Thoracic aorta (tissue), 2 donors: ENCODE data around the gene PPP1R1B. TPM values are rescaled to one million over a fixed set of nuclear protein-coding genes. Genes with fewer than 3 reads are reported as not detected.

Experiments
- ATAC-seq: fragments of 150-250 bp; one replicate; pipeline ENCODE4 v1.8.0; 2017; ENCODE audit warnings: low read depth; ENCODE audit not compliant: insufficient number of reproducible peaks, low FRiP score
- DNase-seq: peaks from one replicate; pipeline ENCODE4 v3.0.0-alpha.2; 2020; ENCODE audit warnings: low spot score
- H3K27ac ChIP-seq, 2 donors: fragments of 200-600 bp; sonication (generic); 1 replicate in 1 of 2; 2 replicates in 1 of 2; pipeline ENCODE4 v1.5.1; 2016; ENCODE audit warnings: mild to moderate bottlenecking in 2 of 2, moderate library complexity in 2 of 2
- H3K27me3 ChIP-seq: fragments of 200-600 bp; sonication (generic); replicated peaks from 2 replicates; pipeline ENCODE4 v1.6.0; 2016; ENCODE audit warnings: mild to moderate bottlenecking; ENCODE audit not compliant: insufficient read depth
- H3K36me3 ChIP-seq: fragments of 200-600 bp; sonication (generic); one replicate; pipeline ENCODE4 v1.5.1; 2016
- H3K4me1 ChIP-seq, 2 donors: fragments of 200-600 bp; sonication (generic); 1 replicate in 1 of 2; 2 replicates in 1 of 2; pipeline versions ENCODE4 v1.5.1 to v1.6.0; 2016; ENCODE audit warnings: low read depth in 2 of 2, mild to moderate bottlenecking in 1 of 2; ENCODE audit not compliant: control insufficient read depth in 1 of 2
- H3K4me3 ChIP-seq: fragments of 200-600 bp; sonication (generic); 2 replicates; pipeline ENCODE4 v1.5.1; 2016; ENCODE audit warnings: mild to moderate bottlenecking
- H3K9me3 ChIP-seq: fragments of 200-600 bp; sonication (generic); 2 replicates; pipeline ENCODE4 v1.5.1; 2016
- CTCF ChIP-seq: fragments of 200-600 bp; sonication (generic); IDR thresholded peaks from one replicate; pipeline ENCODE4 v1.5.1; 2019; ENCODE audit warnings: antibody characterized with exemption
- total RNA-seq, 2 donors: library from RNA; depleted of rRNA; stranded (reverse); fragments of >200 nt; gene quantifications; one replicate each; pipeline versions ENCODE4 v1.1.0 to v1.2.3, GENCODE V29; 2016

Gene PPP1R1B
- total RNA-seq, 2 donors from 2014 or later: 0.27 to 2.1 TPM

- Histone ChIP-seq H3K27ac (no peak overlapping the region), H3K4me3 (no peak overlapping the region), H3K4me1 (peaks cover 6 to 17% of the 10 kb centered on the region in 2 donors), H3K27me3 (no peaks in the 10 kb centered on the region), H3K9me3 (no peaks in the 10 kb centered on the region), H3K36me3 (no peaks in the 10 kb centered on the region)
- ATAC-seq: no peak
- DNase-seq: no peak
- no peak for TF ChIP-seq CTCF
Observed at GRCh38 chr17:39631403-39631802, 4.7 kb downstream of the PPP1R1B start.

GRCh38 chr17:39632153-39632941 lies 5.6 kb downstream of the PPP1R1B start:
- DNase-seq: no peak
- no peak for ATAC-seq

GRCh38 chr17:39633570-39634183 lies 6.9 kb downstream of the PPP1R1B start:
- no peak for DNase-seq
- no peak overlapping the region for H3K27ac ChIP-seq
- ATAC-seq: no peak

More at GRCh38 chr17:39632153-39632941, 5.6 kb downstream of the PPP1R1B start:
- Histone ChIP-seq H3K27ac (no peak overlapping the region), H3K9me3 (no peaks in the 10 kb centered on the region), H3K4me1 (peaks cover 5 to 12% of the 10 kb centered on the region in 2 donors), H3K4me3 (no peak overlapping the region), H3K36me3 (no peaks in the 10 kb centered on the region), H3K27me3 (no peaks in the 10 kb centered on the region)
- TF ChIP-seq CTCF: no peak

GRCh38 chr17:39634384-39634871 lies 7.7 kb downstream of the PPP1R1B start:
- peak; percentile 77 for TF ChIP-seq CTCF

More at GRCh38 chr17:39633570-39634183, 6.9 kb downstream of the PPP1R1B start:
- H3K27me3 ChIP-seq: no peaks in the 10 kb centered on the region
- peaks cover 14 to 23% of the 10 kb centered on the region in 2 donors for H3K4me1 ChIP-seq
- no peak for TF ChIP-seq CTCF
- no peak overlapping the region for H3K4me3 ChIP-seq
- no peaks in the 10 kb centered on the region for H3K9me3 ChIP-seq
- H3K36me3 ChIP-seq: no peaks in the 10 kb centered on the region

GRCh38 chr17:39635614-39636176 lies 8.9 kb downstream of the PPP1R1B start:
- Histone ChIP-seq H3K36me3 (no peaks in the 10 kb centered on the region), H3K4me3 (no peak overlapping the region), H3K4me1 (peaks cover 26 to 36% of the 10 kb centered on the region in 2 donors), H3K27ac (no peak overlapping the region), H3K27me3 (no peaks in the 10 kb centered on the region), H3K9me3 (no peaks in the 10 kb centered on the region)
- no peak for ATAC-seq
- no peak for TF ChIP-seq CTCF
- no peak for DNase-seq

More at GRCh38 chr17:39634384-39634871, 7.7 kb downstream of the PPP1R1B start:
- ATAC-seq (no peak), DNase-seq (no peak)
- H3K27ac ChIP-seq: no peak overlapping the region
- H3K9me3 ChIP-seq: no peaks in the 10 kb centered on the region
- peaks cover 21 to 29% of the 10 kb centered on the region in 2 donors for H3K4me1 ChIP-seq
- H3K36me3 ChIP-seq: no peaks in the 10 kb centered on the region
- no peak overlapping the region for H3K4me3 ChIP-seq
- H3K27me3 ChIP-seq: no peaks in the 10 kb centered on the region
